ENCODE results near the gene RAB3IP.

DNA sequence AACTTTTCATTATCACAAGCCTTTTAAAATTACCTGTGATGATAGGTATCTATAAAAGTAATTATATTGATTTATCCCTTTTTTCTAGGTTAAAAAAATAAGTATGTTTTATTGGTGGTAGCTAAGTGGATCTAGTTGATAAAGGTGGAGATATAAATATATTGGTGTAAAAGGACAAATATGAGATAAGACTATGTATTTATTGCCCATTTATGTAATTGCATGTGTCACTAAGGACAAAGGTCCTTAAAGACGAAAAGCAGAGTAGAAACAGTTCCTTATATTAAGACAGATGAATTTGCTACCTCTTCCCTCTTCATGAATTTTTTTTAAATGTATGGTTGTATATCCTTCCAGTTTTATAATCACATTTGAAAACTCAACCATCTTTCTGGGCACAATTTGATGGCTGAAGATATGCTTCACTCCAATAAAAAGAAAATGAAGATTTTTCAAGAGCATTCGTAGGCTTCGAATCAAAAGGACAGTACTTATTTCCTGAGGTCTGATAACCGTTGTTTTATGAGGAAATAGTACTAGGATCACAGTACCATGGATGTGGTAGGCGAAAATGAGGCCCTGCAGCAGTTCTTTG lies 86.4 kb downstream of the RAB3IP start, which contains the start of gene MYRFL:
- no peak for TF ChIP-seq CTCF (IDR thresholded peaks at IDR 0.05; ENCODE audit: low read length)
- TF ChIP-seq EZH2 (optimal IDR thresholded peaks at IDR 0.05; ENCODE audit: low read depth, low read length), result no peak

All from MM.1S (cell line).